Activated T-helper 1 cell treated with anti-CD3 and anti-CD28 coated beads, Interleukin-12 subunit alpha, Interleukin-12 subunit beta, Interleukin-2, Interleukin-4 antibody, amounts not matched to agents 30 ng/mL and 10 ng/mL and 1 ng/mL, durations not matched to agents 14 hours and 24 hours and 36 hours (primary cell): ENCODE results near the gene TCP11L2. TPM values are rescaled to one million over a fixed set of nuclear protein-coding genes. Genes with fewer than 3 reads are reported as not detected.

Source experiments
- DNase-seq: peaks from one replicate; pipeline ENCODE4 v3.0.0; 2021; ENCODE audit warnings: low spot score
- H3K27ac Mint-ChIP-seq: one replicate; pipeline ENCODE4 v1.8.0; 2021; ENCODE audit warnings: mild to moderate bottlenecking, mixed read lengths
- H3K27me3 Mint-ChIP-seq: one replicate; pipeline ENCODE4 v1.8.0; 2022; ENCODE audit warnings: mild to moderate bottlenecking, moderate library complexity, mixed read lengths; ENCODE audit not compliant: insufficient read depth
- H3K36me3 Mint-ChIP-seq: one replicate; pipeline ENCODE4 v1.8.0; 2021; ENCODE audit warnings: low read depth, mixed read lengths
- H3K4me1 Mint-ChIP-seq: one replicate; pipeline ENCODE4 v1.8.0; 2021; ENCODE audit warnings: low read depth, mixed read lengths
- H3K4me3 Mint-ChIP-seq: one replicate; pipeline ENCODE4 v1.8.0; 2021; ENCODE audit warnings: mild to moderate bottlenecking, moderate library complexity, mixed read lengths
- H3K9me3 Mint-ChIP-seq: one replicate; pipeline ENCODE4 v1.8.0; 2021; ENCODE audit warnings: mixed read lengths
- intact Hi-C: fragments of 100-400 bp; cut with micrococcal nuclease; formaldehyde crosslinking; loops from one replicate; pipeline ENCODE4 v1.15.1; 2024
- total RNA-seq: library from RNA; stranded (reverse); gene quantifications from 2 replicates; pipeline ENCODE4 v1.2.3, GENCODE V29; 2022

Gene TCP11L2
- total RNA-seq, 1 donor from 2014 or later, result 4.3 TPM

DNA sequence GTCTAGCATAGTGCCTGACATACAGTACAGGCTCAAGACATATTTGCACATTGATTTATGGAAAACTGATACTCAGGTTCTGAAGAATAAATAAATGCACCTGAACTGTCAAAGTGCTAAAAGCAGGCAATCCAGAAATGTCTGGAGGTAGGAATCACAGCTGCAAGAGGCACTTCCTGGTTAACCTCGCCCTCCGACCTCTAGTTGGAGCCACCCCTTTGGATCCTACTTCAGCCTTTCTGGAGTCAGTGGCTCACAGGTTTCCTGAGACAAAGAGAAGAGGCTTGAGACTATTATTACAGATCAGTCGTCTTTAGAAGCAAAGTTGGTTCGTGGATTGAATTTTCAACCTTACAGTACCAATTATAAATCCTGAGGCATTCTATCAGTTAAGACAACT, 13.0 kb downstream of the TCP11L2 start:
- intact Hi-C loops, result no loop called here
- no peaks in the 10 kb centered on the region for H3K27me3 Mint-ChIP-seq
- no peaks in the 10 kb centered on the region for H3K9me3 Mint-ChIP-seq
- H3K27ac Mint-ChIP-seq, result no peak overlapping the region
- H3K4me3 Mint-ChIP-seq, result no peak overlapping the region
- no peak for DNase-seq
- peaks cover 8% of the 10 kb centered on the region for H3K4me1 Mint-ChIP-seq
- peaks cover 4% of the 10 kb centered on the region for H3K36me3 Mint-ChIP-seq

DNA sequence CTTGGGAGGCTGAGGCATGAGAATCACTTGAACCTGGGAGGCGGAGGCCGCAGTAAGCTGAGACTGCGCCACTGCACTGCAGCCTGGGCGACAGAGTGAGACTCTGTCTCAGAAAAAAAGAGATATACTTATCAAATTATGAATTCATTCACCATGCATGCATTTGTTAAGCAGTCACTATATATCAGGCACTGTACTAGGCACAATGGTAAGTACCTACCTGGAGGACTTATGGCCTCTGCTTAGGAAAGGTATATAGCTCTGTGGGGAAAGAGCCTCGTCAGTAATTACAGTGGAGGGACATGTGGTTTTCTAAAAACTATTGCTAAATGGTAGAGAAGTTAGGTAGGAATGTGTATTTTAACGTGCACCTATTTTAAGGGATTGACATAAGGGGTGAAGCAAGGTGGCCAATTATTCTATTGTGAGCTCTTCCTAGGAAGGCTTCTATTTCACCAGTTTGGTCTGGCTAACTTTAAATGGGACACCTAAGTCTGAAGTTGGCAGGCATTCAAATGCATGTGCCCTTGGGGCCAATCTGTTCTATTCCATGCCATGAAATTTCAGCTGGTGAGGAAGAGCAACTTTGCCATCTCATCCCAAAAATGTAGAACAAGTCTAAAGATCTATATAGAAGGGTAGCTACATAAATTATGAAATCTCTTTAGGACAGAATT, 15.0 kb downstream of the TCP11L2 start:
- Mint-ChIP-seq H3K27me3 (no peaks in the 10 kb centered on the region), H3K27ac (no peak overlapping the region), H3K36me3 (peaks cover 9% of the 10 kb centered on the region), H3K4me1 (no peaks in the 10 kb centered on the region), H3K9me3 (no peaks in the 10 kb centered on the region), H3K4me3 (no peak overlapping the region)
- intact Hi-C loops, result no loop called here
- DNase-seq, result no peak

- intact Hi-C loops, result no loop called here
- no peak overlapping the region for H3K27ac Mint-ChIP-seq
- no peaks in the 10 kb centered on the region for H3K9me3 Mint-ChIP-seq
- peaks cover 19% of the 10 kb centered on the region for H3K36me3 Mint-ChIP-seq
- no peak overlapping the region for H3K4me3 Mint-ChIP-seq
- H3K27me3 Mint-ChIP-seq, result no peaks in the 10 kb centered on the region
- DNase-seq, result no peak
- no peaks in the 10 kb centered on the region for H3K4me1 Mint-ChIP-seq
These were observed 18.8 kb downstream of the TCP11L2 start for GRCh38 chr12:106321139-106321850.

DNA sequence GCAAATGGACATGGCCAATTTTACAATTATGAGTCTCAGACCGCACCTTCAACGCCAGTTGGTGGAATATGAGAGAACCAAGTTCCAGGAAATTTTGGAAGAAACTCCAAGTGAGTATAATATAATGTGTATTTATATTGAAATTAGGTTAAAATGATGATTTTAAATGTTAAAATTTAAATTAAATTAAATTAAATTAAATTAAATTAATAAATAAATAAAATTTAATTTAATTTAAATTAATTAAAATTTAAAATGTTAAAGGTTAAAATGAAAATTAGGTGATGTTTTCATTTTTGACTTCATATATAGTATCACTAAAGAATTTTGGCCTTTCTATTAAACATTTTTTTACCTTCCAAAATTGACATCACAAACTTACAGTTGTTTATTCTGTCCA, 21.0 kb downstream of the TCP11L2 start:
- Mint-ChIP-seq H3K4me3 (no peak overlapping the region), H3K27ac (no peak overlapping the region), H3K36me3 (peaks cover 18% of the 10 kb centered on the region), H3K9me3 (no peaks in the 10 kb centered on the region), H3K4me1 (no peaks in the 10 kb centered on the region), H3K27me3 (no peaks in the 10 kb centered on the region)
- intact Hi-C loops, result no loop called here
- DNase-seq, result no peak

- no peak overlapping the region for H3K27ac Mint-ChIP-seq
- no peaks in the 10 kb centered on the region for H3K27me3 Mint-ChIP-seq
- H3K4me1 Mint-ChIP-seq, result no peaks in the 10 kb centered on the region
- DNase-seq, result no peak
- no peak overlapping the region for H3K4me3 Mint-ChIP-seq
- H3K36me3 Mint-ChIP-seq, result peaks cover 16% of the 10 kb centered on the region
- no peaks in the 10 kb centered on the region for H3K9me3 Mint-ChIP-seq
- intact Hi-C loops, result no loop called here
These were observed 24.9 kb downstream of the TCP11L2 start for GRCh38 chr12:106327309-106327869.

DNA sequence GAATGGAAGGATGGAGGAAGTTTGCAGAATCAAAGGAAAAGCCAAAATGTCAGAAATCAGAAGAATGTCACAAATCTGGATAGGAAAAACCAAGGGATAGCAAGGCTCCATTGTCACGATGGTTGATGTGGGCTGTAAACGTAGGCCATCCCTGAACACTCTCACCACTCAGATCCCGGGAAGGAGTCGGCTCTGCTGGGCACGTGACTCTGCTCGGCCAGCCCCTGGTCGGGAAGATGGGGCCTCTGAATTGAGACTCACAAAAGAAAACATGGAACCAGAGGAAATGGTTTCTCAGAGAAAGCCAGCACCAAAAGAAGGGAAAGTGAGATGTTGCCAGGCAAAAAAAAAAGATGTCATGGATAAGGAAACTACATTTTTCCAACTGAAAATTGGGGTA, 26.2 kb downstream of the TCP11L2 start:
- intact Hi-C loops, result no loop called here
- H3K27ac Mint-ChIP-seq, result no peak overlapping the region
- peaks cover 17% of the 10 kb centered on the region for H3K36me3 Mint-ChIP-seq
- H3K27me3 Mint-ChIP-seq, result no peaks in the 10 kb centered on the region
- H3K4me1 Mint-ChIP-seq, result no peaks in the 10 kb centered on the region
- H3K4me3 Mint-ChIP-seq, result no peak overlapping the region
- DNase-seq, result no peak
- H3K9me3 Mint-ChIP-seq, result no peaks in the 10 kb centered on the region

GRCh38 chr12:106329231-106329982, 26.9 kb downstream of the TCP11L2 start:
- H3K27ac Mint-ChIP-seq, result no peak overlapping the region
- no peak overlapping the region for H3K4me3 Mint-ChIP-seq
- H3K36me3 Mint-ChIP-seq, result peaks cover 10% of the 10 kb centered on the region
- no peaks in the 10 kb centered on the region for H3K27me3 Mint-ChIP-seq
- DNase-seq, result no peak
- H3K4me1 Mint-ChIP-seq, result no peaks in the 10 kb centered on the region
- H3K9me3 Mint-ChIP-seq, result no peaks in the 10 kb centered on the region
- intact Hi-C loops, result no loop called here

DNA sequence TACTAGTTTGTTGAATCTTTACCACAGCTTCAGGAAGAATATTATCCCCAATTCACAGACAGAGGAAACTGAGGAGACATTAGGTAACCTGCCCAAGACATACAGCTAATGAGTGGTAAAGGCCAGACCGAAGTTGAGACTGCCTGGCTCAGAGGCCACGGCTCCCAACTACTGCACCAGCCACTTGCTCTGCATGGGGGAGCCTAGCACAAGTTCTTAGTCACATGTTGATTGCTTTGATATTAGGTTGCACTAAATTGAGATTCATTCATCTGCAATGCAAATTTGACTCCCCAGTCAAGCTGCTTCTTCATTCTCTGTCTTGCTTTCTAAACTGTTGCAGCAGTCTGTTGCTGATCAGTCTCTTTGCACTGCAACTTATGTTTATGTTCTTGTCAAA, 29.1 kb downstream of the TCP11L2 start:
- Mint-ChIP-seq H3K4me1 (no peaks in the 10 kb centered on the region), H3K4me3 (no peak overlapping the region), H3K9me3 (no peaks in the 10 kb centered on the region), H3K36me3 (peaks cover 9% of the 10 kb centered on the region), H3K27me3 (no peaks in the 10 kb centered on the region), H3K27ac (no peak overlapping the region)
- intact Hi-C loops, result no loop called here
- DNase-seq, result no peak

- no peak for DNase-seq
- intact Hi-C loops, result no loop called here
- Mint-ChIP-seq H3K4me1 (no peaks in the 10 kb centered on the region), H3K9me3 (no peaks in the 10 kb centered on the region), H3K36me3 (peaks cover 9% of the 10 kb centered on the region), H3K4me3 (no peak overlapping the region), H3K27me3 (no peaks in the 10 kb centered on the region), H3K27ac (no peak overlapping the region)
These were observed 30.0 kb downstream of the TCP11L2 start for GRCh38 chr12:106332536-106332935.

DNA sequence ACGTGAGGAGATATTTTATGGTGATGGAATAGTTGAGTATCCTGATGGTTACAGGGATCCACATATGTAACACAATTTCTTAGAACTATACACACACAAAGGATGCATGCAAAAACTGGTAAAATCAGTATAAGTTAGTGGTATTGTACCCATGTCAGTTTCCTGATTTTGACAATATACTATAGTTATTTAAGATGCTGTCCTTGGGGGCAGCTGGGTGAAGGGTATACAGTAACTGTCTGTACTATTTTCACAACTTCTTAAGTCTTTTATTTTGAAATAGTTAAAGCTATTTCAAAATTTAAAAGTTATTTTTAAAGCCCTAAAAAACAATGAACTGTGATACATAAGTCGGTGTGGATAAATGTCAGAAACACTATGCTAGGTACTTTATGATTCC, 30.5 kb downstream of the TCP11L2 start:
- no peak for DNase-seq
- H3K36me3 Mint-ChIP-seq, result peaks cover 9% of the 10 kb centered on the region
- no peak overlapping the region for H3K4me3 Mint-ChIP-seq
- H3K9me3 Mint-ChIP-seq, result no peaks in the 10 kb centered on the region
- H3K27me3 Mint-ChIP-seq, result no peaks in the 10 kb centered on the region
- intact Hi-C loops, result no loop called here
- H3K4me1 Mint-ChIP-seq, result no peaks in the 10 kb centered on the region
- H3K27ac Mint-ChIP-seq, result no peak overlapping the region

- H3K4me1 Mint-ChIP-seq, result no peaks in the 10 kb centered on the region
- H3K36me3 Mint-ChIP-seq, result peaks cover 10% of the 10 kb centered on the region
- no peak overlapping the region for H3K4me3 Mint-ChIP-seq
- H3K27me3 Mint-ChIP-seq, result no peaks in the 10 kb centered on the region
- no peak overlapping the region for H3K27ac Mint-ChIP-seq
- H3K9me3 Mint-ChIP-seq, result no peaks in the 10 kb centered on the region
- intact Hi-C loops, result no loop called here
- no peak for DNase-seq
These were observed 31.2 kb downstream of the TCP11L2 start for GRCh38 chr12:106333756-106334155.

DNA sequence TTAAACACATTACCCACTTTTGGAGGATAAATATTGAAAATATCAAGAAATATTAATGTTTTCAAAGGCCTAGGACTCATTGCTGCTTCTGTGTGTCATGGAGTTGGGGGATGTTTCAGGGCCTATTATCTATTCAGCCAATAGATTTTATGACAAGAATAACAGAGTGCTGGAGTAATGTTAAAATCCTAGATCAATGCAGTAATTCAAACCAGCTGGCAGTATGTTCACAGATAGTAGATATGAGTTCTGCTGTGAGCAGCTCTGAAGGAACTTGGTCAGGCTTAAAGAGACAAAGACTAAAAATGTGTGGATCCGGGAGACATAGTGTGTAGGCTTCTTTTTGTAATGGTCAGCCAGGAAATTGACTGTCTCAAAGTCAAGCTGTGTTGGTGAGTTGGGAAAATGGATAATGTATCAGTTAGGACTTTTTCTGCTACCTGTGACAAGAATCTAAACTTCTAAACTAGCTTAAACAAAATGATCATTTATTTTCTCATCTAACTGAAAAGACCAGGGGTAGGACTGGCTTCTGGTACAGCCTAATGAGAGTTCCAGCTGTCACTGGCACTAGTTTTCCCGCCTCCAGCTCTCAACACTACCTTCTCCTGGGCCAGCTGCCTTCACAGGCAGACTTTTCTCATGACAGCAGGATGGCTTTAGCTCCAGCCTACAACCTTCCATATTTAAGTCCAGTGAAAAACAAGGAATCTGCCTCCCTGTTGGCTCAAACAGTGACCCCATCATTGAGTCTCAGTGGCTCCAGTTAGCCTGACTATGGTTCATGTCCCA, 38.7 kb downstream of the TCP11L2 start:
- intact Hi-C loops, result no loop called here
- Mint-ChIP-seq H3K27ac (no peak overlapping the region), H3K36me3 (peaks cover 4% of the 10 kb centered on the region), H3K27me3 (no peaks in the 10 kb centered on the region), H3K4me1 (no peaks in the 10 kb centered on the region), H3K9me3 (no peaks in the 10 kb centered on the region), H3K4me3 (no peak overlapping the region)
- no peak for DNase-seq
